HepG2 (cell line): Measurements from ENCODE around the gene MRPL58. TPM values are rescaled to one million over a fixed set of nuclear protein-coding genes. Genes with fewer than 3 reads are reported as not detected.
A peak's percentile ranks its signal among the peaks of the same experiment; 100 is the strongest.

Experiments used
- CREM ChIP-seq, 2 experiments: sonication (generic) in 1 of 2; formaldehyde crosslinking in 1 of 2; IDR thresholded peaks; 2 replicates each; pipeline versions ENCODE4 v1.4.0 to v1.6.1; 2016 to 2020; ENCODE audit warnings: antibody characterized with exemption in 1 of 2, mild to moderate bottlenecking in 1 of 2, missing genetic modification reagents in 1 of 2
- DNMT3B ChIP-seq: conservative IDR thresholded peaks from 2 replicates; pipeline ENCODE4 v1.6.1; 2016; ENCODE audit warnings: missing biosample characterization, control low read depth
- NR2F2 ChIP-seq: IDR thresholded peaks from 2 replicates; pipeline ENCODE4 v1.6.1; 2012; ENCODE audit warnings: low read depth, inconsistent platforms, borderline replicate concordance
- RFX3 ChIP-seq: IDR thresholded peaks from 2 replicates; pipeline ENCODE4 v1.6.1; 2016; ENCODE audit warnings: missing biosample characterization, missing genetic modification reagents
- SMAD1 ChIP-seq: sonication (generic); formaldehyde crosslinking; IDR thresholded peaks from 2 replicates; pipeline ENCODE4 v1.4.0; 2020; ENCODE audit warnings: missing genetic modification reagents, low read depth, mild to moderate bottlenecking, borderline replicate concordance
- ZFAT ChIP-seq: sonication (generic); formaldehyde crosslinking; conservative IDR thresholded peaks from 2 replicates; pipeline ENCODE4 v1.8.1; 2023; ENCODE audit warnings: missing genetic modification reagents, inconsistent platforms
- ZNF224 ChIP-seq: sonication (generic); formaldehyde crosslinking; IDR thresholded peaks from 2 replicates; pipeline ENCODE4 v1.5.0; 2020; ENCODE audit warnings: mild to moderate bottlenecking, missing genetic modification reagents
- ZNF235 ChIP-seq: sonication (generic); formaldehyde crosslinking; IDR thresholded peaks from 2 replicates; pipeline ENCODE4 v1.8.1; 2023; ENCODE audit warnings: mild to moderate bottlenecking, missing genetic modification reagents, borderline replicate concordance
- ZNF670 ChIP-seq: sonication (generic); formaldehyde crosslinking; IDR thresholded peaks from 2 replicates; pipeline ENCODE4 v1.8.0; 2022; ENCODE audit warnings: mild to moderate bottlenecking, missing genetic modification reagents, borderline replicate concordance
- ZNF749 ChIP-seq: sonication (generic); formaldehyde crosslinking; IDR thresholded peaks from 2 replicates; pipeline ENCODE4 v1.8.0; 2022; ENCODE audit warnings: mild to moderate bottlenecking, missing genetic modification reagents, moderate library complexity, borderline replicate concordance
- ZNF790 ChIP-seq: sonication (generic); formaldehyde crosslinking; IDR thresholded peaks from 2 replicates; pipeline ENCODE4 v1.8.0; 2022; ENCODE audit warnings: missing genetic modification reagents, mild to moderate bottlenecking, borderline replicate concordance
- polyA plus RNA-seq, 8 experiments: library from polyadenylated mRNA; depleted of rRNA in 3 of 8; stranded (reverse) in 7 of 8; unstranded in 1 of 8; fragments of >200 nt; fragmentation: Illumina TruSeq in 4 of 8; extraction: Trizol in 4 of 8; gene quantifications; 2 replicates each; pipeline versions ENCODE4 v1.2.1 to v1.2.3, GENCODE V29; 2011 to 2016; ENCODE audit warnings: low read depth in 4 of 8, missing spikeins in 1 of 8, mixed read lengths in 1 of 8; ENCODE audit not compliant: insufficient read depth in 1 of 8
- total RNA-seq, 5 experiments: library from RNA; depleted of rRNA; stranded (reverse); fragments of >200 nt; fragmentation: Illumina TruSeq; extraction: Trizol; gene quantifications; 2 replicates each; pipeline ENCODE4 v1.2.3, GENCODE V29; 2016; ENCODE audit warnings: low read depth in 1 of 5
- TF ChIP-seq, protein P1 (sequence below): sonication (generic); formaldehyde crosslinking; IDR thresholded peaks from 2 replicates; pipeline ENCODE4 v1.5.0; 2020; ENCODE audit warnings: mild to moderate bottlenecking, missing genetic modification reagents
- TF ChIP-seq, protein P2 (sequence below): sonication (generic); formaldehyde crosslinking; IDR thresholded peaks from 2 replicates; pipeline ENCODE4 v1.4.0; 2020; ENCODE audit warnings: mild to moderate bottlenecking, missing genetic modification reagents, borderline replicate concordance
- TF ChIP-seq, protein P3 (sequence below): sonication (generic); formaldehyde crosslinking; IDR thresholded peaks from 2 replicates; pipeline ENCODE4 v1.8.0; 2022; ENCODE audit warnings: mild to moderate bottlenecking, missing genetic modification reagents, moderate library complexity
- TF ChIP-seq, protein P4 (sequence below): sonication (generic); formaldehyde crosslinking; conservative IDR thresholded peaks from 2 replicates; pipeline ENCODE4 v1.8.0; 2022; ENCODE audit warnings: mild to moderate bottlenecking, moderate library complexity, missing genetic modification reagents
- TF ChIP-seq, protein P5 (sequence below): sonication (generic); formaldehyde crosslinking; IDR thresholded peaks from 2 replicates; pipeline ENCODE4 v1.9.0; 2022; ENCODE audit warnings: low read depth, missing genetic modification reagents

The MRPL58 gene
- total and polyA plus RNA-seq, 2 of the 13 experiments (the other 11 are each of a cell fraction or from before 2014, with no cell fraction given), result 44.9 to 68.9 TPM

DNA sequence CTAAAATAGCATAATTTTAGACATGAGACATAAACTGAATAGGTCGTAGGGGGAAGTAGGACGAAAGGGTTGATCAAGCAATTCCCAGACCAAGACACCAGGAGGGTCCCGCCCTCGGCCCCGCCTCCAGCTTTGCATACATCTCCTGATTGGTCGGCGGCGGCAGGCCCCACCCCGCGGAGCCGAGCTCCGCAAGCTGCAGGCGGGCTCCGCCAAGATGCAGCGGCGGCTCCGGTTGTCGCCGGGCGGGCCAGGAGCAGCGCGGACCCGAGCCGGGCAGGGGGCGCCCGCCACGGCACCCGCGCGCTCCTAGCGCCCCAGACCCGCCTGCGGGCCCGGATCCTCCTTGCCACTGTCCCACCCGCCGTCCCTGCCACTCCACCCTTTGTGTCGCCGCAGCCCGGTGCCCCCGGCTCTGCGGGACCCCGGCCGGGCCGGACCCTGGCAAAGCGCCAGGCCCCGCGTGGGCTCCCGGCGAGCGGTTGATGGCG, 25.0 kb upstream of the MRPL58 start, which contains the start of gene CDR2L (continued):
- TF ChIP-seq, protein P1, sequence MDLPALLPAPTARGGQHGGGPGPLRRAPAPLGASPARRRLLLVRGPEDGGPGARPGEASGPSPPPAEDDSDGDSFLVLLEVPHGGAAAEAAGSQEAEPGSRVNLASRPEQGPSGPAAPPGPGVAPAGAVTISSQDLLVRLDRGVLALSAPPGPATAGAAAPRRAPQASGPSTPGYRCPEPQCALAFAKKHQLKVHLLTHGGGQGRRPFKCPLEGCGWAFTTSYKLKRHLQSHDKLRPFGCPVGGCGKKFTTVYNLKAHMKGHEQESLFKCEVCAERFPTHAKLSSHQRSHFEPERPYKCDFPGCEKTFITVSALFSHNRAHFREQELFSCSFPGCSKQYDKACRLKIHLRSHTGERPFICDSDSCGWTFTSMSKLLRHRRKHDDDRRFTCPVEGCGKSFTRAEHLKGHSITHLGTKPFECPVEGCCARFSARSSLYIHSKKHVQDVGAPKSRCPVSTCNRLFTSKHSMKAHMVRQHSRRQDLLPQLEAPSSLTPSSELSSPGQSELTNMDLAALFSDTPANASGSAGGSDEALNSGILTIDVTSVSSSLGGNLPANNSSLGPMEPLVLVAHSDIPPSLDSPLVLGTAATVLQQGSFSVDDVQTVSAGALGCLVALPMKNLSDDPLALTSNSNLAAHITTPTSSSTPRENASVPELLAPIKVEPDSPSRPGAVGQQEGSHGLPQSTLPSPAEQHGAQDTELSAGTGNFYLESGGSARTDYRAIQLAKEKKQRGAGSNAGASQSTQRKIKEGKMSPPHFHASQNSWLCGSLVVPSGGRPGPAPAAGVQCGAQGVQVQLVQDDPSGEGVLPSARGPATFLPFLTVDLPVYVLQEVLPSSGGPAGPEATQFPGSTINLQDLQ (CRISPR knock-in tag), result no peak
- TF ChIP-seq NR2F2, result no peak
- TF ChIP-seq ZNF670 (CRISPR knock-in tag), result no peak
- TF ChIP-seq ZNF749 (CRISPR knock-in tag), result peak; percentile 84
- no peak for TF ChIP-seq RFX3 (CRISPR knock-in tag)
- TF ChIP-seq, protein P2, sequence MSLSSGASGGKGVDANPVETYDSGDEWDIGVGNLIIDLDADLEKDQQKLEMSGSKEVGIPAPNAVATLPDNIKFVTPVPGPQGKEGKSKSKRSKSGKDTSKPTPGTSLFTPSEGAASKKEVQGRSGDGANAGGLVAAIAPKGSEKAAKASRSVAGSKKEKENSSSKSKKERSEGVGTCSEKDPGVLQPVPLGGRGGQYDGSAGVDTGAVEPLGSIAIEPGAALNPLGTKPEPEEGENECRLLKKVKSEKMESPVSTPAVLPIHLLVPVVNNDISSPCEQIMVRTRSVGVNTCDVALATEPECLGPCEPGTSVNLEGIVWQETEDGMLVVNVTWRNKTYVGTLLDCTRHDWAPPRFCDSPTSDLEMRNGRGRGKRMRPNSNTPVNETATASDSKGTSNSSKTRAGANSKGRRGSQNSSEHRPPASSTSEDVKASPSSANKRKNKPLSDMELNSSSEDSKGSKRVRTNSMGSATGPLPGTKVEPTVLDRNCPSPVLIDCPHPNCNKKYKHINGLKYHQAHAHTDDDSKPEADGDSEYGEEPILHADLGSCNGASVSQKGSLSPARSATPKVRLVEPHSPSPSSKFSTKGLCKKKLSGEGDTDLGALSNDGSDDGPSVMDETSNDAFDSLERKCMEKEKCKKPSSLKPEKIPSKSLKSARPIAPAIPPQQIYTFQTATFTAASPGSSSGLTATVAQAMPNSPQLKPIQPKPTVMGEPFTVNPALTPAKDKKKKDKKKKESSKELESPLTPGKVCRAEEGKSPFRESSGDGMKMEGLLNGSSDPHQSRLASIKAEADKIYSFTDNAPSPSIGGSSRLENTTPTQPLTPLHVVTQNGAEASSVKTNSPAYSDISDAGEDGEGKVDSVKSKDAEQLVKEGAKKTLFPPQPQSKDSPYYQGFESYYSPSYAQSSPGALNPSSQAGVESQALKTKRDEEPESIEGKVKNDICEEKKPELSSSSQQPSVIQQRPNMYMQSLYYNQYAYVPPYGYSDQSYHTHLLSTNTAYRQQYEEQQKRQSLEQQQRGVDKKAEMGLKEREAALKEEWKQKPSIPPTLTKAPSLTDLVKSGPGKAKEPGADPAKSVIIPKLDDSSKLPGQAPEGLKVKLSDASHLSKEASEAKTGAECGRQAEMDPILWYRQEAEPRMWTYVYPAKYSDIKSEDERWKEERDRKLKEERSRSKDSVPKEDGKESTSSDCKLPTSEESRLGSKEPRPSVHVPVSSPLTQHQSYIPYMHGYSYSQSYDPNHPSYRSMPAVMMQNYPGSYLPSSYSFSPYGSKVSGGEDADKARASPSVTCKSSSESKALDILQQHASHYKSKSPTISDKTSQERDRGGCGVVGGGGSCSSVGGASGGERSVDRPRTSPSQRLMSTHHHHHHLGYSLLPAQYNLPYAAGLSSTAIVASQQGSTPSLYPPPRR (CRISPR knock-in tag), result no peak
- TF ChIP-seq, protein P3, sequence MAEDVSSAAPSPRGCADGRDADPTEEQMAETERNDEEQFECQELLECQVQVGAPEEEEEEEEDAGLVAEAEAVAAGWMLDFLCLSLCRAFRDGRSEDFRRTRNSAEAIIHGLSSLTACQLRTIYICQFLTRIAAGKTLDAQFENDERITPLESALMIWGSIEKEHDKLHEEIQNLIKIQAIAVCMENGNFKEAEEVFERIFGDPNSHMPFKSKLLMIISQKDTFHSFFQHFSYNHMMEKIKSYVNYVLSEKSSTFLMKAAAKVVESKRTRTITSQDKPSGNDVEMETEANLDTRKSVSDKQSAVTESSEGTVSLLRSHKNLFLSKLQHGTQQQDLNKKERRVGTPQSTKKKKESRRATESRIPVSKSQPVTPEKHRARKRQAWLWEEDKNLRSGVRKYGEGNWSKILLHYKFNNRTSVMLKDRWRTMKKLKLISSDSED (CRISPR knock-in tag), result 0 out of 2 replicates have a peak, but pooled peaks have one; percentile 25
- no peak for TF ChIP-seq ZNF790
- TF ChIP-seq, protein P4, sequence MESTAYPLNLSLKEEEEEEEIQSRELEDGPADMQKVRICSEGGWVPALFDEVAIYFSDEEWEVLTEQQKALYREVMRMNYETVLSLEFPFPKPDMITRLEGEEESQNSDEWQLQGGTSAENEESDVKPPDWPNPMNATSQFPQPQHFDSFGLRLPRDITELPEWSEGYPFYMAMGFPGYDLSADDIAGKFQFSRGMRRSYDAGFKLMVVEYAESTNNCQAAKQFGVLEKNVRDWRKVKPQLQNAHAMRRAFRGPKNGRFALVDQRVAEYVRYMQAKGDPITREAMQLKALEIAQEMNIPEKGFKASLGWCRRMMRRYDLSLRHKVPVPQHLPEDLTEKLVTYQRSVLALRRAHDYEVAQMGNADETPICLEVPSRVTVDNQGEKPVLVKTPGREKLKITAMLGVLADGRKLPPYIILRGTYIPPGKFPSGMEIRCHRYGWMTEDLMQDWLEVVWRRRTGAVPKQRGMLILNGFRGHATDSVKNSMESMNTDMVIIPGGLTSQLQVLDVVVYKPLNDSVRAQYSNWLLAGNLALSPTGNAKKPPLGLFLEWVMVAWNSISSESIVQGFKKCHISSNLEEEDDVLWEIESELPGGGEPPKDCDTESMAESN (CRISPR knock-in tag), result no peak; the same call in 1 of the 2 replicates
- no peak for TF ChIP-seq CREM (IDR thresholded peaks at IDR 0.05)
- TF ChIP-seq CREM (CRISPR knock-in tag; IDR thresholded peaks at IDR 0.05), result no peak
- no peak for TF ChIP-seq ZNF235 (CRISPR knock-in tag)
- TF ChIP-seq ZFAT (CRISPR knock-in tag), result no peak
- TF ChIP-seq SMAD1 (CRISPR knock-in tag), result no peak
- no peak for TF ChIP-seq ZNF224 (CRISPR knock-in tag)
- TF ChIP-seq, protein P5, sequence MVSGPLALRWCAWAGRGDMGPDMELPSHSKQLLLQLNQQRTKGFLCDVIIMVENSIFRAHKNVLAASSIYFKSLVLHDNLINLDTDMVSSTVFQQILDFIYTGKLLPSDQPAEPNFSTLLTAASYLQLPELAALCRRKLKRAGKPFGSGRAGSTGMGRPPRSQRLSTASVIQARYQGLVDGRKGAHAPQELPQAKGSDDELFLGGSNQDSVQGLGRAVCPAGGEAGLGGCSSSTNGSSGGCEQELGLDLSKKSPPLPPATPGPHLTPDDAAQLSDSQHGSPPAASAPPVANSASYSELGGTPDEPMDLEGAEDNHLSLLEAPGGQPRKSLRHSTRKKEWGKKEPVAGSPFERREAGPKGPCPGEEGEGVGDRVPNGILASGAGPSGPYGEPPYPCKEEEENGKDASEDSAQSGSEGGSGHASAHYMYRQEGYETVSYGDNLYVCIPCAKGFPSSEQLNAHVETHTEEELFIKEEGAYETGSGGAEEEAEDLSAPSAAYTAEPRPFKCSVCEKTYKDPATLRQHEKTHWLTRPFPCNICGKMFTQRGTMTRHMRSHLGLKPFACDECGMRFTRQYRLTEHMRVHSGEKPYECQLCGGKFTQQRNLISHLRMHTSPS, result no peak
- no peak for TF ChIP-seq DNMT3B
